Vagina (tissue), 2 donors: ENCODE measurements around the gene BRSK2.

Experiments used
- POLR2A ChIP-seq, 2 donors: fragments of 450-650 bp; IDR thresholded peaks; one replicate each; pipeline ENCODE4 v1.6.1; 2017; ENCODE audit warnings: antibody characterized with exemption in 2 of 2, mild to moderate bottlenecking in 2 of 2, moderate library complexity in 2 of 2
- TF ChIP-seq, protein P1 (sequence below), 3 experiments: fragments of 450-650 bp in 2 of 3; fragments of 200-600 bp in 1 of 3; sonication (generic) in 1 of 3; IDR thresholded peaks; one replicate each; pipeline ENCODE4 v1.5.1; 2017 to 2019; ENCODE audit warnings: antibody characterized with exemption in 3 of 3, mild to moderate bottlenecking in 2 of 3, moderate library complexity in 2 of 3

DNA sequence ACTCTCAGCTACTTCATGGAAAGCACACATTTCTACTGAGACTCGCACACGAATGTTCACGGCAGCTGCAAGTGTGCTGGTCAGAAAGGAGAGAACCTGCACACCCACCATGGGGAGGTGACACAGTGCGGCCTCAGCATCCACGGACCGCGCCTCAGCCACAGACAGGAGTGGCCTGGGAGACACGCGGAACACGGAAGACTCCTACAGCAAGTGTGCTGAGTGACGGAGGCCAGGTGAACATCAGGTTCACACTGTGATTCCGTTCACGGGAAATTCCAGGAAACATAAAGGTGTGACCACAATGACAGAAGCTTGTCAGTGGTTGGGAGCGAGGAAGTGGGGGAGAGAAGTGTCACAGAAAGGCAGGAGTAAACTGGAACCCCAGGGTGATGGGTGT is 110.2 kb downstream of the BRSK2 start:
- TF ChIP-seq, protein P1, sequence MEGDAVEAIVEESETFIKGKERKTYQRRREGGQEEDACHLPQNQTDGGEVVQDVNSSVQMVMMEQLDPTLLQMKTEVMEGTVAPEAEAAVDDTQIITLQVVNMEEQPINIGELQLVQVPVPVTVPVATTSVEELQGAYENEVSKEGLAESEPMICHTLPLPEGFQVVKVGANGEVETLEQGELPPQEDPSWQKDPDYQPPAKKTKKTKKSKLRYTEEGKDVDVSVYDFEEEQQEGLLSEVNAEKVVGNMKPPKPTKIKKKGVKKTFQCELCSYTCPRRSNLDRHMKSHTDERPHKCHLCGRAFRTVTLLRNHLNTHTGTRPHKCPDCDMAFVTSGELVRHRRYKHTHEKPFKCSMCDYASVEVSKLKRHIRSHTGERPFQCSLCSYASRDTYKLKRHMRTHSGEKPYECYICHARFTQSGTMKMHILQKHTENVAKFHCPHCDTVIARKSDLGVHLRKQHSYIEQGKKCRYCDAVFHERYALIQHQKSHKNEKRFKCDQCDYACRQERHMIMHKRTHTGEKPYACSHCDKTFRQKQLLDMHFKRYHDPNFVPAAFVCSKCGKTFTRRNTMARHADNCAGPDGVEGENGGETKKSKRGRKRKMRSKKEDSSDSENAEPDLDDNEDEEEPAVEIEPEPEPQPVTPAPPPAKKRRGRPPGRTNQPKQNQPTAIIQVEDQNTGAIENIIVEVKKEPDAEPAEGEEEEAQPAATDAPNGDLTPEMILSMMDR (IDR thresholded peaks at IDR 0.05): no peak
- TF ChIP-seq POLR2A (IDR thresholded peaks at IDR 0.05): no peak
